HCT116 (cell line): Measurements from ENCODE around the gene HCRTR2.

ENCODE experiments used
- CBX3 ChIP-seq: IDR thresholded peaks from 2 replicates; pipeline ENCODE4 v1.6.1; 2012; ENCODE audit warnings: low read depth
- CEBPB ChIP-seq: IDR thresholded peaks from 2 replicates; pipeline ENCODE4 v1.6.1; 2012; ENCODE audit warnings: low read depth
- CTCF ChIP-seq, 3 experiments: fragments of 200-600 bp in 1 of 3; sonication (generic) in 1 of 3; IDR thresholded peaks in 2 of 3; conservative IDR thresholded peaks in 1 of 3; 2 replicates each; pipeline ENCODE4 v1.5.1; 2012 to 2017; ENCODE audit warnings: low read depth in 2 of 3, low read length in 2 of 3, antibody characterized with exemption in 1 of 3, borderline replicate concordance in 1 of 3, control low read depth in 1 of 3, mild to moderate bottlenecking in 1 of 3, mixed read lengths in 1 of 3, mixed run types in 1 of 3, moderate library complexity in 1 of 3; ENCODE audit not compliant: insufficient read depth in 1 of 3
- EZH2 ChIP-seq: fragments of 200-600 bp; sonication (generic); IDR thresholded peaks from 2 replicates; pipeline ENCODE4 v1.6.1; 2017; ENCODE audit warnings: antibody characterized with exemption, mixed run types
- MAX ChIP-seq: IDR thresholded peaks from 2 replicates; pipeline ENCODE4 v1.6.1; 2012
- POLR2A ChIP-seq: IDR thresholded peaks from 2 replicates; pipeline ENCODE4 v1.7.0; 2011; ENCODE audit warnings: borderline replicate concordance; ENCODE audit not compliant: insufficient read depth, insufficient read length; ENCODE audit errors: extremely low read depth
- POLR2AphosphoS5 ChIP-seq: IDR thresholded peaks from 2 replicates; pipeline ENCODE4 v1.6.1; 2011; ENCODE audit warnings: mild to moderate bottlenecking, low read depth, low read length, moderate library complexity
- SIN3A ChIP-seq: IDR thresholded peaks from 2 replicates; pipeline ENCODE4 v1.6.1; 2012; ENCODE audit warnings: low read depth
- SP1 ChIP-seq: IDR thresholded peaks from 2 replicates; pipeline ENCODE4 v1.6.1; 2012; ENCODE audit warnings: low read depth
- TCF7L2 ChIP-seq: IDR thresholded peaks from 2 replicates; pipeline ENCODE4 v1.7.0; 2011; ENCODE audit warnings: borderline replicate concordance, inconsistent platforms; ENCODE audit not compliant: insufficient read depth, insufficient read length; ENCODE audit errors: extremely low read depth
- ZBTB33 ChIP-seq: IDR thresholded peaks from 2 replicates; pipeline ENCODE4 v1.6.1; 2011; ENCODE audit warnings: mild to moderate bottlenecking, low read length, moderate library complexity; ENCODE audit not compliant: insufficient replicate concordance; ENCODE audit errors: extremely low read depth
- ZFX ChIP-seq: fragments of 450-650 bp; IDR thresholded peaks from 2 replicates; pipeline ENCODE4 v1.6.1; 2017

GRCh38 chr6:55130806-55131324 is 43.5 kb upstream of the HCRTR2 start:
- TF ChIP-seq EZH2 = no peak
- TF ChIP-seq CEBPB = no peak
- TF ChIP-seq CTCF (IDR thresholded peaks at IDR 0.05 in 2 of 3, conservative IDR thresholded peaks at IDR 0.05 in 1 of 3; ENCODE audit: borderline replicate concordance in 1 of 3, insufficient read depth in 1 of 3, low read depth in 2 of 3, low read length in 2 of 3) = no peak
- TF ChIP-seq POLR2A = no peak
- no peak for TF ChIP-seq ZFX
- TF ChIP-seq CBX3 = no peak
- TF ChIP-seq SIN3A = no peak
- TF ChIP-seq POLR2AphosphoS5 = no peak
- no peak for TF ChIP-seq SP1
- TF ChIP-seq MAX = no peak
- TF ChIP-seq ZBTB33 = no peak
- no peak for TF ChIP-seq TCF7L2
